Gastrocnemius medialis (tissue), 4 donors: ENCODE data around the gene OR4M2.
"Not testable (repeated sequence)": the region's sequence is repeated elsewhere in the genome, so short reads cannot be mapped to it uniquely, and the experiment has no call there.

Source experiments
- POLR2A ChIP-seq, 2 donors: fragments of 450-650 bp; IDR thresholded peaks; one replicate each; pipeline ENCODE4 v1.6.1; 2017; ENCODE audit warnings: antibody characterized with exemption in 2 of 2, mild to moderate bottlenecking in 2 of 2, moderate library complexity in 2 of 2
- TF ChIP-seq, protein P1 (sequence below), 5 experiments: fragments of 450-650 bp in 3 of 5; fragments of 200-600 bp in 2 of 5; sonication (generic) in 2 of 5; IDR thresholded peaks in 4 of 5; conservative IDR thresholded peaks in 1 of 5; 1 replicate in 4 of 5; 2 replicates in 1 of 5; pipeline ENCODE4 v1.5.1; 2016 to 2019; ENCODE audit warnings: antibody characterized with exemption in 5 of 5, mild to moderate bottlenecking in 3 of 5, moderate library complexity in 3 of 5

DNA sequence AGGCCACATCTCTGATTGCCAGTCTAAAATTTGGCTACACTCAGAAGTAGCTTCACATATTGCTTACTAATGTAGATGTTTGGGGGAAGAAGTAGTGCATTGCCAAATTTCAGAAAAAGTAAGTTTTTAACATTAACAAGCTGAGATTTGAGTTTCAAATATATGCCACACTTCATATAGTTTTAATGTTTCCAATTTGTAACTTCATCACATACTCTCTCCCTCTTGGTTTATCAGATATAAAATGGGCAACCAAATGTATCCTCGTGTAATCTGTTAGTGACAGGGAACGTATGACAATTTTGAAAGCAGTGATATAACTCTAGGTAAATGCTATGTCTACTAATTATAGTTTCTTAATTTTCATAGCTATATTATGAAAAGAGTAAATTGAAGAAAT is at the start of gene OR4M2:
- not testable (repeated sequence) for TF ChIP-seq POLR2A (IDR thresholded peaks at IDR 0.05)
- TF ChIP-seq, protein P1, sequence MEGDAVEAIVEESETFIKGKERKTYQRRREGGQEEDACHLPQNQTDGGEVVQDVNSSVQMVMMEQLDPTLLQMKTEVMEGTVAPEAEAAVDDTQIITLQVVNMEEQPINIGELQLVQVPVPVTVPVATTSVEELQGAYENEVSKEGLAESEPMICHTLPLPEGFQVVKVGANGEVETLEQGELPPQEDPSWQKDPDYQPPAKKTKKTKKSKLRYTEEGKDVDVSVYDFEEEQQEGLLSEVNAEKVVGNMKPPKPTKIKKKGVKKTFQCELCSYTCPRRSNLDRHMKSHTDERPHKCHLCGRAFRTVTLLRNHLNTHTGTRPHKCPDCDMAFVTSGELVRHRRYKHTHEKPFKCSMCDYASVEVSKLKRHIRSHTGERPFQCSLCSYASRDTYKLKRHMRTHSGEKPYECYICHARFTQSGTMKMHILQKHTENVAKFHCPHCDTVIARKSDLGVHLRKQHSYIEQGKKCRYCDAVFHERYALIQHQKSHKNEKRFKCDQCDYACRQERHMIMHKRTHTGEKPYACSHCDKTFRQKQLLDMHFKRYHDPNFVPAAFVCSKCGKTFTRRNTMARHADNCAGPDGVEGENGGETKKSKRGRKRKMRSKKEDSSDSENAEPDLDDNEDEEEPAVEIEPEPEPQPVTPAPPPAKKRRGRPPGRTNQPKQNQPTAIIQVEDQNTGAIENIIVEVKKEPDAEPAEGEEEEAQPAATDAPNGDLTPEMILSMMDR (IDR thresholded peaks at IDR 0.05 in 4 of 5, conservative IDR thresholded peaks at IDR 0.05 in 1 of 5) = not testable (repeated sequence)
